ENCODE measurements around the gene CLK3. TPM values are rescaled to one million over a fixed set of nuclear protein-coding genes. Genes with fewer than 3 reads are reported as not detected.

Gene CLK3
- total and polyA plus RNA-seq, 2 donors = 31.5 to 76.3 TPM

DNA sequence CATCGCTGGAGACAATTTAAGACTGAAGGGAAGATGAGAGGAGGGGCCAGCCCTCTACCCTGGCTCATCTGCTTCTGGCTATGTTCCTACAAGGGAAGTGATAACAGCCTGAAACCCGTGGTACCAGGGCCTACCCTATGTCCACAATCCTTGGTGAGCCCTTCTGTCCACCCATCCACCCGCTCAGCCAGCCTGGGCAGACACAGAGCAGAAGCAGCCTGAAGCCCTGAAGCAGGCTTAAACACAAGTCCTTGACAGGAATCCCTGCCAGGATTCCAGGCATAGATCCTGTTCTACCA is 15.4 kb downstream of the CLK3 start:
- H3K4me1 ChIP-seq (ENCODE audit: insufficient read depth) = no peaks in the 10 kb centered on the region
- no peak overlapping the region for H3K4me3 ChIP-seq (ENCODE audit: low read depth, low read length)
- DNase-seq (ENCODE audit: extremely low spot score) = no peak
- no peak overlapping the region for H3K27ac ChIP-seq (ENCODE audit: low read depth)
- peaks cover 10% of the 10 kb centered on the region for H3K36me3 ChIP-seq (ENCODE audit: insufficient read depth)
- WGBS = 62% methylated on average over 3 of the region's 3 CpGs

DNA sequence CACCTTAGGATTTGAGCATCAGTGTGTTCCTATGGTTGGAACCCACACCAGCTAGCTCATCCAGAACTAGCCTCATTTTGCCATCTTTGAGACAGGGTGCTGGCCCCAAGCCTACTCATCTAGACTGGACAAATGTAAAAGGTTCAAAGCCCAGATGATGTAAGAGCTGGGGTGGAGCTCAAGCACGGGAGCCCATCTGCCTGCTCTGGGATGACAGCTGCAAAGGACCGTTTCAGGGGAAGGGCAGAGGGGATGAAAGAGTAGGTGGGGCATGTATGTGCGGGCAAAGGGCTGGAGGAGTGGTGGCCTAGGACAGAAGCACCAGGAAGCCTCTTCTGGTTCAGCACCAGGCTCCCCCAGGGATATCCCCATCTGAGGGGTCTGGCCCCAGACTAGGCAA is 15.8 kb downstream of the CLK3 start:
- peaks cover 10% of the 10 kb centered on the region for H3K36me3 ChIP-seq (ENCODE audit: insufficient read depth)
- H3K4me1 ChIP-seq (ENCODE audit: insufficient read depth) = no peaks in the 10 kb centered on the region
- 54% methylated on average over 3 of the region's 3 CpGs for WGBS
- no peak for DNase-seq (ENCODE audit: extremely low spot score)
- H3K4me3 ChIP-seq (ENCODE audit: low read depth, low read length) = no peak overlapping the region
- no peak overlapping the region for H3K27ac ChIP-seq (ENCODE audit: low read depth)

DNA sequence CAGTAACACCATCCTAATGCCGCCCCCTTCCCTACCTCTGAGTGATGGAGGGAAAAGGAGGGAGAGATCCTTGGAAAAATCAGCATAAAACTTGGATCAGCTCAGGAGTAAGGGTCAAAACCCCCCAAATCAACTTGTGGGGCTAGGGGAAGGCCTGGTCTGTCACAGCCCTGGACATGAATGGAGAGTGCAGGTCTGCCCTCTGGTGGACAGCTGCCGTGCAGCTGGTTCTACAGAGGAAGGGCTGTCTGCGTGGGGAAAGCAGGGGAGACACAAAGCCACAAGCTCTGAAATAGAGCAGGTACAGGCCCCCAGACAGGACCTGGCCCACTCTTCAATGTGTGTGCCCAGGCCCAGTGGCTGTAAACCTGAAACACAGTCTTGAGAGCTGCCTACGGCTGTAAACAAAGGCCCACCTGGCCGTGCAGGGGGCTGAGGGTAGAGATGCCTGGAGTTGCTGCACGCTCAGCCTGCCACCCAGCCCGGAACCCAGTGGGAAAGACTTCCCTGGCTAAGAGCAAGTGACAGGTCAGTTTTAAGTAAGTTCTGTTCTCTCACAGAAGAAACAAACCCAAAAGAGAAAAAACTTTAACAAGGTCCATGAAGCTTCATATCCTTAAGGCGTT is 16.4 kb downstream of the CLK3 start:
- peaks cover 9% of the 10 kb centered on the region for H3K36me3 ChIP-seq (ENCODE audit: insufficient read depth)
- DNase-seq (ENCODE audit: extremely low spot score) = no peak

DNA sequence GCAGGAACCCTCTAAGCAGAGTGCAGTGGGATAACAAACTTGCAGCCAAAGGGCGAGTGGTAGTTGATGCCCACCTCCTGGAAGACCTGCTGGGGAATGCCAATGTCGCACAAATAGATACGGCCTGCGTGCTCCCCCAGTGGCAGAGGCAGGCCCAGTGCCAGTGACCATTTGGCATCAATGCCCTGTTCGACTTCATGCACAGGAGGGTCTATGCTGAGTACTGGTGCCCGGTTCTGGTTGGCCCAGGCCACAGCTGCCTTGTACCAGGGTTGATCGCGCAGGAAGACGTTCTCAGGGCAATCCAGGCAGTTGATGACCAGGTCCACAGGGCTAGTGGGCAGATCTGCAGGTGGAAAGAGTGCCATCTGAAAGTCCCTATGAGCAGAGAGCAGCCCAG is 17.0 kb downstream of the CLK3 start:
- no peak overlapping the region for H3K27ac ChIP-seq (ENCODE audit: low read depth)
- peaks cover 6% of the 10 kb centered on the region for H3K36me3 ChIP-seq (ENCODE audit: insufficient read depth)
- DNase-seq (ENCODE audit: extremely low spot score) = no peak
- WGBS = 90% methylated on average over 9 of the region's 9 CpGs
- H3K4me1 ChIP-seq (ENCODE audit: insufficient read depth) = no peaks in the 10 kb centered on the region
- H3K4me3 ChIP-seq (ENCODE audit: low read depth, low read length) = no peak overlapping the region

More for the DNA sequence above, 16.4 kb downstream of the CLK3 start:
- Histone ChIP-seq H3K4me1 (ENCODE audit: insufficient read depth) (no peaks in the 10 kb centered on the region), H3K27ac (ENCODE audit: low read depth) (no peak overlapping the region), H3K4me3 (ENCODE audit: low read depth, low read length) (no peak overlapping the region)
- WGBS = 71% methylated on average over 8 of the region's 8 CpGs

DNA sequence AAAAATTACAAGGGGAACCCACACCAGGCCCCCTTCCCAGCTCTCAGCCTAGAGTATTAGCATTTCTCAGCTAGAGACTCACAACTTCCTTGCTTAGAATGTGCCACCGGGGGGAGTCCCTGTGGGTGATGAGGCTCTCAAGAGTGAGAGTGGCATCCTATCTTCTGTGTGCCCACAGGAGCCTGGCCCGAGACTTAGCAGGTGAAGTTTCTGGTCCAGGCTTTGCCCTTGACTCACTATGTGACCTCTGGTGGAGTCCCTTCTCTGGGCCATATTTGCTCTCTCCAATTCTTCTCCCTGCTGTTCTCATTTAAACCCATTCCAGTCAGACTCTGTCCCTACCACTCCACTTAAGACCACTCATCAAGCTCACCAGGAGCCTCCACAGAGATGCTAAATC is 18.1 kb downstream of the CLK3 start:
- no peak overlapping the region for H3K4me3 ChIP-seq (ENCODE audit: low read depth, low read length)
- H3K36me3 ChIP-seq (ENCODE audit: insufficient read depth) = peaks cover 6% of the 10 kb centered on the region
- no peak for DNase-seq (ENCODE audit: extremely low spot score)
- no peaks in the 10 kb centered on the region for H3K4me1 ChIP-seq (ENCODE audit: insufficient read depth)
- 77% methylated on average over 2 of the region's 2 CpGs for WGBS
- H3K27ac ChIP-seq (ENCODE audit: low read depth) = no peak overlapping the region

DNA sequence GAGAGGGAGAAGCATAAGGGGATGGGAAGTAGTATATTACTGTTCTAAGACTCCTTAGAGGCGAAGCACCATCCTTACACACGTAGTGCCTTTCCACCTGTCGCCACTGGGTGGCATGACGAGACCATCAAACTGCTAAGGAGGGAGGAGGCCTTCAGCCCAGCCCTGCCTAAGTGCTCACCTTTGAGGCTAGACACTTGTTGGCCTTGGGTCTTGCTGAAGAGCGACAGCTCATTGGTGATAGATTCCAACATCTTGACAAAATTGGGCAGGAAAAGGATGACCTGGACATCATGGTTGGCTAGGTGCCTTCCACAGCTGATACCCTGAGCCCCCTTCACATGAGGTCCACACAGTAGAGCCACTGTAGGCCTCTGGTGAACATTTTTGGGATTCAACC is 19.6 kb downstream of the CLK3 start:
- Histone ChIP-seq H3K27ac (ENCODE audit: low read depth) (no peak overlapping the region), H3K4me1 (ENCODE audit: insufficient read depth) (no peaks in the 10 kb centered on the region), H3K36me3 (ENCODE audit: insufficient read depth) (peaks cover 1% of the 10 kb centered on the region), H3K4me3 (ENCODE audit: low read depth, low read length) (no peak overlapping the region)
- WGBS = 28% methylated on average over 5 of the region's 5 CpGs
- DNase-seq (ENCODE audit: extremely low spot score) = no peak

DNA sequence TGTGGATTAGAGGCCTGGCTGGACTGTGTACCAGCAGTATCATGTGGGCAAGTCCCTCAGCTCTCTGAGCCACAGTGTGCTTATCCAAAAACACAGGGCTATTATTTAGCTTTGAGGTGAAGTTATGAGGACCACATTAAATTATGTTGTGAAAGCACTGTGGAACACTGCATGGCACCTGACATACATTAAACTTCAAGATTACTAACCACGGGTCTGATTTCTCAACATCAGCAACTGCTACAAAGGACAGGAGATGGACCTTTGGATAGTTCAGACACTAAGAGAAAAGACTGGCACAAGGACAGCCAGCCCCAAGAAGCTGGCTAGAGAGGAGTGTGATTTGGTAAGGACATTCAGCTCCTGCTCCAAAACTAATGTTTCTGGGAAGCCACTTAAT is 21.3 kb downstream of the CLK3 start:
- Histone ChIP-seq H3K4me3 (ENCODE audit: low read depth, low read length) (no peak overlapping the region), H3K27ac (ENCODE audit: low read depth) (no peak overlapping the region), H3K4me1 (ENCODE audit: insufficient read depth) (no peaks in the 10 kb centered on the region), H3K36me3 (ENCODE audit: insufficient read depth) (no peaks in the 10 kb centered on the region)
- DNase-seq (ENCODE audit: extremely low spot score) = no peak
- WGBS = 76% methylated on average over 1 of the region's 1 CpG

DNA sequence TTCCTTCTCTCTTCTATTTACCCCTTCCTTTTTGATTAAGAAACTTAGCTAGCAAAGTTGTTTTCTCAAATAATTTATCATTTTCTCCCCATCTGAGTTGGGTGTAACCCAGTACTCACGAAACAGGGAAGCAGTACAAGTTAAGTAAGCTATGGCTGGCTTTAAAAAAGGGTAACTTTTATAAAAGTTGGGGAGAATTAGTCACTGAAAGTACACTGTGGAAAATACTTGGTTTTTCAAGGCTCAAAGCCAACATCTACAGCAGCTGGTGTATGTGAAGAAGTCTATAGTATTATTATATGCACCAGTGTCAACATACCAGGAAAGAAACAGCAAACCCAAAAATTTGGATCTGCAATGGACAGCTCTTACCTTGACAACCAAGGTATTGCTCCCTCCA is 25.5 kb downstream of the CLK3 start:
- H3K4me3 ChIP-seq (ENCODE audit: low read depth, low read length) = no peak overlapping the region
- no peak overlapping the region for H3K27ac ChIP-seq (ENCODE audit: low read depth)
- H3K4me1 ChIP-seq (ENCODE audit: insufficient read depth) = no peaks in the 10 kb centered on the region
- WGBS = 70% methylated on average over 1 of the region's 1 CpG
- H3K36me3 ChIP-seq (ENCODE audit: insufficient read depth) = no peaks in the 10 kb centered on the region
- no peak for DNase-seq (ENCODE audit: extremely low spot score)

DNA sequence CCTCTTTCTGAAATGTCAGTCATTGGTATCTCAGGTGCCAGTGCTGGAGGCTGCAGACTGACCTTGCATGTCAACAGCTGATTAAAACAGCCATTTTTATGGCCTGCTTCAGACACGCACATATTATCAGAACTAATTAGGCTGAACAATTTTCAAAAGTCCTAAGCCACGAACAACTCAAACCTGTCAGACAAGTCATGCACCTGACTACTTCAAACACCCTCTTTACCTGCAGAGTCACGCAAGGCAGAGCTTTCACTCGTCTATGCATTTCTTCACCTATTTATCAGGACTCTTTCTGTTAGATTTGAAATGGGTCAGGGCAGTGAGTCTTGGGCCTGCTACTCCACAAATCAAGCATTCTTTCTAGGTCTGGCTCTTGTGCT is 26.7 kb downstream of the CLK3 start:
- 80% methylated on average over 4 of the region's 4 CpGs for WGBS
- Histone ChIP-seq H3K27ac (ENCODE audit: low read depth) (peak overlapping the region; percentile 65), H3K4me1 (ENCODE audit: insufficient read depth) (no peaks in the 10 kb centered on the region), H3K4me3 (ENCODE audit: low read depth, low read length) (no peak overlapping the region), H3K36me3 (ENCODE audit: insufficient read depth) (no peaks in the 10 kb centered on the region)
- no peak for DNase-seq (ENCODE audit: extremely low spot score)

DNA sequence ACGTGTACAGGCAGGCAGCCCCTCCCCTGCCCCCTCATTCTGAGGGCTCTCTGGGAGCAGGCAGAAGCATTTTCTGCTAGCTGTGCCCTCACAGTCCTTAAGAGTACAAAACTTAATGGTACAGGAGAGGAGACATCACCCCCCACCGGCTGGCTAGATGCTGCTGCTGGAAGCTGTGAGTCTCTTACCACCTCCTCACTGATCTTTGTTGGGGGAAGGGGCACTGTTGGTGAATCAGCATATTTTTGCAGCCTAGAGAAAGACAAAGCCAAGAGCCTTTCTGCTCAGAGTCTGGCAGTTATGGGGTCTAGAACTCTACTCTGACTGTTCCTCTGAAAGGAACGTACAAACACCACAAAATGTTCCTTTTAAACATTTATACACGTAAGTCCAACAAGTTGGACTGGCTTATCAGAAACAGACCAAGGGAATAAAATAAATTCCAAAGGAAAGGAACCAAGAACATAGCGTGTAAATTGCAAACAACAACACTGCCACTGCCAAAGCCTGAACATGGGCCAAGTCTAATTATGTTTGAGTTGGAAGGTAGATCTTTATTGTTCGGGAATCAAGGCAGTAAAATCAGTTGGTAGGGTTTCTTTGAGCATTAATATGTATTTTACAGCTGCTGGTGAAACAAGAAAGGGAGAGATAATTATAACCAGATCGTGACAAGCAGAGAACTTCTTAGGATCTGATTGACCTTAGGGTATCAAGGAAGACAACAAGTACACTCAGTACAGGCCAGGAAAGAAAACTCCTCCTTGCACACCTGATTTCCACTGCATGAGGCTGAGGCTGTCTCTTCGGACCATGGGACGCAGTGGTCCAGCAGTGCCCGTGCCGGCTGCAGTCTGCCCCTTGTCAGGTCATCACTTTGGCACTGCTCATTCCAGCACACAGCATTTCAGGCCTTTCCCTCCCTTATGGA is 27.4 kb downstream of the CLK3 start:
- Histone ChIP-seq H3K4me3 (ENCODE audit: low read depth, low read length) (no peak overlapping the region), H3K4me1 (ENCODE audit: insufficient read depth) (no peaks in the 10 kb centered on the region), H3K36me3 (ENCODE audit: insufficient read depth) (no peaks in the 10 kb centered on the region), H3K27ac (ENCODE audit: low read depth) (peak overlapping the region; percentile 65)
- no peak for DNase-seq (ENCODE audit: extremely low spot score)
- 57% methylated on average over 11 of the region's 11 CpGs for WGBS

DNA sequence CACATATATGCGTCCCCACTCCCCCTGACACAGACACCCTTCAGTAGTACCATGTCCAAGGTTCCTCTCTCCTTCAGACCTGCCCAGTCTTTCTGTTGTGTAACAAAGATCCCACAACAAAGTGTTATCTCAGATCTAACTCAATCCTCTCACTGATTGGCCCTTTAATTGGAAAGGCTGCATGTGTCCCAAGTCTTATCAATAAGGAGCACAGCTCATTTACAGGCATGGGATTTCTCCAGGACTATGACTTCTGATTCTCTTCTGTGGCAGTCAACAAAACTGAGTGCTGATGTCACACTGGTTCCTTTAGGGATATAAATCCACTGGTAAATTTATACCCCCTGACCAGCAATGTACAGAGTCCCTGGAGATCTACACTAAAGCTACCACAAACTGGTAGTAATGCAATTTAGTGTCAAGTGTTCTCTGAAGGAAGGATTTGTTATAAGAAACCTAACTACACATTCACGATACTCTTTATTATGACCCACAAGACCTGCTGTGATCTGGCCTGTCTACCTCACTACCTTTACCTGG is 28.1 kb downstream of the CLK3 start:
- H3K4me3 ChIP-seq (ENCODE audit: low read depth, low read length) = no peak overlapping the region
- H3K27ac ChIP-seq (ENCODE audit: low read depth) = no peak overlapping the region
- H3K36me3 ChIP-seq (ENCODE audit: insufficient read depth) = no peaks in the 10 kb centered on the region
- no peak for DNase-seq (ENCODE audit: extremely low spot score)
- no peaks in the 10 kb centered on the region for H3K4me1 ChIP-seq (ENCODE audit: insufficient read depth)
- WGBS = 89% methylated on average over 2 of the region's 2 CpGs

DNA sequence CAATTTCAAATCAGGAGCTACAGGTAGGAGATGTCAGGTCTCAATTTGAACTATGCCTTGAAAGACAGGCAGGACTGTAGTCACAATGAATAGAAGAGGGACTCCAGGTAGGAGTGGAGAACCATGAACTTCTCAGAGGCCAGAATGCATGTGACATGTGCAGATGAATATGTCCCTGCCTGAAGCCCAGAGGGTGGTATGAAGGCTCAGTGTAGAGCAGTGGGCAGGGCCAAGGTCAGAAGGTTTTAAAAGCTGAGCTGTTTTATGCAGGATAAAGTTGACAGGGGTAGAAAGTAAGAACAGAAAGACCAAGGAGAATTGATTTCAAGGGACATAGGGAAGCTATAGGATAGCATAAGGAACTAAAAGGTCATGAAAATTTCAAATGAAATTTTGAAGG is 30.8 kb downstream of the CLK3 start:
- H3K27ac ChIP-seq (ENCODE audit: low read depth) = no peak overlapping the region
- H3K4me1 ChIP-seq (ENCODE audit: insufficient read depth) = no peaks in the 10 kb centered on the region
- no peak overlapping the region for H3K4me3 ChIP-seq (ENCODE audit: low read depth, low read length)
- H3K36me3 ChIP-seq (ENCODE audit: insufficient read depth) = no peaks in the 10 kb centered on the region
- DNase-seq (ENCODE audit: extremely low spot score) = no peak

DNA sequence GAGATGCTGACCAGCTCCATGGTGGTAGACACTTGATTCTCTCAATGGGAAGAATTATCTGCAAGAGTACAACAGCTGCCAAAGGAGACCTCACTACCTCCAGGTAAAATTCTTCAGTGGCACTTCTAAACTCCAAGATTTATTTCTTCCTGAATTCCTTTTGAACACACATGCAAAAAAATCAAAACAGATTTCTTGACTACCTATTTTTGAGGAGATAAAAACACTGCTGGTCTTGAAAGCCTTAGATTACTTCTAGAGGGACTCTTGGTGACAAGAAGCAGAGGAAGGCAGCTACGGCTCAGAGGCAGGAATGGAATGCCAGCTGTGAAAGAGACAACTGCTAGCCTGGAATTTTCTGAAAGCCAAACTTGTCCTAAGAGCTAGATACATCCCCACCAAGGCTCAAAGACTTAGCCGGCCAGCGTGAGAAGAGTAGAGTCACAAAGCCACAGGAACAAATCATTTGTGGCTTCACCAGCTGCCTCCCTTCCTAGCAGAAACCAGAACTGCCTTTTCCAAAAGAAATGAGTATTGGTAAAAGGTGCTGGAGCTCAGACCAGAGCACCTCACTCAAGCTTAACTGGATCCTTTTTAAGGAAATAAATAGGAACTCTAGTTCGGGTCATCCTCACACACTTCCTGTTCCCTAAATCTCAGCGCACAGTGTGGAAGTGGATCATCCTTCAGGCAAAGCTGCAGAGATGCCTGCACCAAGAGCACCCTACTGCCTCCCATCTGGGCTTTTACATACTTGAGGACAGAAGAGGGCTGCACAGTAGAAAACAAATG is 32.6 kb downstream of the CLK3 start:
- Histone ChIP-seq H3K36me3 (ENCODE audit: insufficient read depth) (no peaks in the 10 kb centered on the region), H3K4me3 (ENCODE audit: low read depth, low read length) (no peak overlapping the region)

More for the DNA sequence above, 32.6 kb downstream of the CLK3 start:
- WGBS = 80% methylated on average over 5 of the region's 5 CpGs
- Histone ChIP-seq H3K4me1 (ENCODE audit: insufficient read depth) (no peaks in the 10 kb centered on the region), H3K27ac (ENCODE audit: low read depth) (no peak overlapping the region)
- no peak for DNase-seq (ENCODE audit: extremely low spot score)
